ENCODE measurements around the gene SLC19A1.

SLC19A1 gene

GRCh38 chr21:45448810-45449657, 93.2 kb downstream of the SLC19A1 start:
- H3K4me3 ChIP-seq (ENCODE audit: low read depth in 1 of 2, low read length in 2 of 2), result no peak overlapping the region
- no peaks in the 10 kb centered on the region for H3K36me3 ChIP-seq (ENCODE audit: insufficient read depth, low read length)
- H3K27me3 ChIP-seq (ENCODE audit: control insufficient read depth in 1 of 2, insufficient read depth in 2 of 2, low read length in 2 of 2), result no peaks in the 10 kb centered on the region
- H3K4me1 ChIP-seq (ENCODE audit: insufficient read depth, low read length), result peaks cover 4% of the 10 kb centered on the region
- H3K27ac ChIP-seq (ENCODE audit: low read depth, low read length), result no peak overlapping the region
- H3K9me3 ChIP-seq (ENCODE audit: low read length), result no peaks in the 10 kb centered on the region
- no peak overlapping the region for H3K9ac ChIP-seq (ENCODE audit: low read length)

GRCh38 chr21:45448283-45448809, 93.9 kb downstream of the SLC19A1 start:
- H3K9me3 ChIP-seq (ENCODE audit: low read length), result no peaks in the 10 kb centered on the region
- no peaks in the 10 kb centered on the region for H3K27me3 ChIP-seq (ENCODE audit: control insufficient read depth in 1 of 2, insufficient read depth in 2 of 2, low read length in 2 of 2)
- H3K9ac ChIP-seq (ENCODE audit: low read length), result no peak overlapping the region
- H3K4me3 ChIP-seq (ENCODE audit: low read depth in 1 of 2, low read length in 2 of 2), result no peak overlapping the region
- H3K27ac ChIP-seq (ENCODE audit: low read depth, low read length), result no peak overlapping the region
- no peaks in the 10 kb centered on the region for H3K4me1 ChIP-seq (ENCODE audit: insufficient read depth, low read length)
- H3K36me3 ChIP-seq (ENCODE audit: insufficient read depth, low read length), result no peaks in the 10 kb centered on the region

Measured in muscle layer of colon (tissue), 2 donors.